NCI-H526 (cell line): ENCODE data around the gene STMP1.
"Not testable (repeated sequence)": the region's sequence is repeated elsewhere in the genome, so short reads cannot be mapped to it uniquely, and the experiment has no call there.

Experiments
- DNase-seq, 2 experiments: peaks; one replicate each; lab custom pipeline; 2025; lab: John Stamatoyannopoulos, UW

STMP1 gene

DNA sequence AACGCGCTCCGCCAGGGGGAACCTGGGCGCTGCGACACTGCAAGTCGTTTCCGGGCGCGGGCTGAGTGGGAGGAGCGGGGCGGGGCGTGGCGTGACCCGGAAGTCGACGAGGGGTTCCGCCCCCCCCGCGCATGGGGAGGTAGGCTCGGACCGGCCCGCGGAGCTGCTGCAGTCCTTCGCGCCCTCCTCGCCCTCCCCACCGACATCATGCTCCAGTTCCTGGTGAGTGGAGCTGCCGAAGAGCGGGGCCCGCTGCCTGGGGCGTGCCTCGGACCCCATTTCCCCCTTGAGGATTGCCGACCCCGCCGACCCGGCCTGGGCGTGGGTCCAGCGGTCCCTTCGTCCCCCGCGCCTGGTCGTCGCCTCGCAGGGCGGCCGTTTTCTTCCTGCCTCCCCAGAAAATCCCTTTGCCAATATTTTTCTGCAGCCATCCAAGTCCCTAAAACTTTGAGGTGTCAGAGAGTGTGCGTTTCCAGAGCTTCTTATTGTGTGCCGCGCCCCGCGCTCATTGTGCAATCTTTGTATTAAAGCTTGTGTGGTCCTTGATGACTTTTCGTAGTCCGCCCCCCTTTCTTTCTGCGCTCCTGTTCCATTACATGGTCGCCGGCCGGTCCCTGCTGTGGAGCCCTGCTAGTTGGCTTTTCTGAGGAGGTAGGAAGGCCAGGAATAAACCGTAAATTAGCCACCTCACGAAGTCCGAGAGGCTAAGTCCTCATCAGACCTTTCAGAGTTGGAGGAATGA is at the start of gene STMP1:
Gene STMP1, plus strand, starts transcription at position 142 of the 742 bp plus-strand sequence.
- DNase-seq, result peak; percentile 79 to 99

DNA sequence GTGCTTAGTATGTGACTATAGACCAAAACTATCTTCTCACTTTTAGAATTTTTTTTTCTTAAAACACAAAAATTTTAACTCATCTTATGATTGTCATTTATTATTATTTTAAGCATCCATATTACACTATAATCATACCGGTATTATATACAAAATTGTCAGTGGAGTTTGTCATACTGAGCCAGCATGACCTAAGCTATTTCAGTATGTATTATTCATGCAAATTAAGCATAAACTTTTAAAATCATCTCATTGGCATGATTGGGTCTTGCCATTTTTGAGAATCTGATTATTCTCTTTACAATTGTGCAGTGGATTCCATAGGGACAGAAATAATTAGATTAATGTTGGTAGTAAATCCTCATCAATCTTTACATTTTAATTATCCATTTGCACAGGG is 46.2 kb upstream of the STMP1 start:
- DNase-seq, result no peak

- no peak for DNase-seq
Observed at GRCh38 chr7:135617781-135618180, 44.5 kb upstream of the STMP1 start.

- no peak for DNase-seq
Observed at GRCh38 chr7:135618510-135618909, 43.8 kb upstream of the STMP1 start.

- no peak for DNase-seq
Observed at GRCh38 chr7:135620447-135620846, 41.9 kb upstream of the STMP1 start.

- DNase-seq, result peak; percentile 75 to 84
Observed at GRCh38 chr7:135620980-135621850, 41.1 kb upstream of the STMP1 start.

DNA sequence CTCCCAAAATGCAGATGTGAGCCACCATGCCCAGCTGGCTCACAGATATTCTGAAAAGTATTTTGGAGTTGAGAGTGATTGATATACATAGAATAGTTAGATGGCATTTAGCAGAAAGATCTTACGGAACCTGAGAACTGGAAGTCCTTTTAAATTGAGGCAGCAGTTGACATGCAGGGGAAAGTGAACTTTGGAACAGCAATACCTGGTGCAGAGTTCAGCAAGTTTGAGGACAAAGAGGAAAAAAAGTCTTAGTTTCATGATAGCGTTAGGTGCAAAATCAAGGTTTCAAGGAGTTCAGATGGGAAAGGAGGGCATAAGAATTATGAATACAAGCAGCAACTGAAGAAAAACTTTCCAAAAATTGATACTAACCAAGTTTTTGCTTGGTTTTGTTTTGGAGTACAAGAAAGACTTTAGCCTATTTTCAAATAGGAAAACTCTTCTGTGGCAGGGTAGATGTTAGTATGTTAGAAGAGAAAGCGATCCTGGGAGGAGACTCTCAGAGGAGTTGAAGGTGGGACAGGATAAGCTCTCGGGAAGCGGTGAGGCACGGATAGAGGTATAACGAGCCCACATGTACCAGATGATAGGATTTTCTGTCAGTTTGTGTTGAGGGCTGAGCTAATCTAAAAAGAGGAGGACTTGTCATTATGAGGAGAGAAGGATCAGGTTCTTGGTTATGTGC is 28.0 kb upstream of the STMP1 start:
- no peak for DNase-seq

DNA sequence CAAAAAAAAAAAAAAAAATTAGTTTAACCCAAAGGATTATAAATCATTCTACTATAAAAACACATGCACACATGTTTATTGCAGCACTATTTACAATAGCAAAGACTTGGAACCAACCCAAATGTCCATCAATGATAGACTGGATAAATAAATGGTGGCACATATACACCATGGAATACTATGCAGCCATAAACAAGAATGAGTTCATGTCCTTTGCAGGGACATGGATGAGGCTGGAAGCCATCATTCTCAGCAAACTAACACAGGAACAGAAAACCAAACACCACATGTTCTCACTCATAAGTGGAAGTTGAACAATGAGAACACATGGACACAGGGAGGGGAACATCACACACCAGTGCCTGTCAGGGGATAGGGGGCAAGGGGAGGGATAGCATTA is 22.6 kb upstream of the STMP1 start:
- DNase-seq, result not testable (repeated sequence)

DNA sequence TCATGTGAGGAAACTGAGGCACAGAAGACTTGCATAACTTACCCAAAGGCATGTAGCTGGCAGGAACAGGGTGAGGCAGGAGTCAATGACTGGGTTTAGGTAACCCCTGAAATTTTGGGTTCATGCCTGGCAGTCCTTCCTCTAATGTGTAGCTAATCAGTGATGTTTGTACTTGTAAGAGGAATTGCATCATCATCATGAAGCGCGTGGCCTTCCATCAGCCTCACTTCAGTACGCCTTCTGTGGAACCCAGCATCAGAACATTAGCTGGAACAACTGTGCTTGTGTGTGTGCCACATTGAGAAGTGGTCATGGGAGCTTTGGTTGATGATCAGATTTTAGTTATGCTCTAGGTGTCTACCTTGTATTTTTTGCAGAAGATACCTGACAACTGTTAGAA is 18.2 kb upstream of the STMP1 start:
- DNase-seq, result no peak

DNA sequence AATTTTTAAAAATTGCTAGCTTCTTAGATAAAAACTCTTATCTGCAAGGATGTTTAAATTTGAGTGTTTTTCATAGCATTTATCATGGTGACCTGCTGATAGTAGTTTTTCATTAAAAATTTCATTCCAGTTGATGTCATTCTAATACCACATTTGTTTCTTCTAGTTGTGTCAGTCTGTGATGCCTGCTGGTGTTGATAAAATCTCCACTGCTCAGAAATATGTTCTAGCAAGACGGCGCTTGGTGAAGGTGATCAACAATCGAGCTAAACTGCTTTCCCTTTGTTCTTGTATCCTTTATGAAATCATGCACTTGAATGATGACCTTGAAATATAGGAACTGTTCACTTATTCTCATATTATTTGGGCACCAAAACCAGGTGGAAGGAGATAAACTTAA is 17.6 kb upstream of the STMP1 start:
- DNase-seq, result no peak

DNA sequence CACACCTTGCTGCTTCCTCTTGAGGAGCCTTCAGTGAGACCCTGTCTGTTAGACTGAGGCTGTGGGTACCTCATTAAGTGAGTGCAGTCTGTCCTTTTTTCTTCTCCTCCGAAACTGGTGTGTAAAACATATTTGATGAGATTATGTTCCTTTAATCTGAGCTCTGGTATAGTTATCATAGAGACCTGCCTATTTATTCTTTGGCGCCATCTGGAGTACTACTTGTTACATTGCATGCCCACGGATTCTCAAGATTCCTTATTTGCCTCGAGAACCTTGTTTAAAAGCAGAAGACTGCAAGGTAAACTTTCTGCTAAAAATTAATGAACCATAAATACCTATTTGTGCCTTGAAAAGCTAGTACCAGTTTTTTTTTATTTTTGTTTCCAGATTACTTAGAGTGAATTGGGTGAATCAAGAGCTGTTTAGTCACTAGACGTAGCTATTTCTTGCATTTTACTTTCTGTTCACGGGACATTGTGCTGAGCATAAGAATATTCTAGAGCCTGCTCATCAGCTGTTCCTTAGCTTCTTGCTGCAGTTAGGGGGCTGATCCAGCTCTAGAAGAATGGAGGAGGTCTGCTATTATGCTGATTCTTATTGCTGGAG is 16.9 kb upstream of the STMP1 start:
- DNase-seq, result peak; percentile 30 to 67

DNA sequence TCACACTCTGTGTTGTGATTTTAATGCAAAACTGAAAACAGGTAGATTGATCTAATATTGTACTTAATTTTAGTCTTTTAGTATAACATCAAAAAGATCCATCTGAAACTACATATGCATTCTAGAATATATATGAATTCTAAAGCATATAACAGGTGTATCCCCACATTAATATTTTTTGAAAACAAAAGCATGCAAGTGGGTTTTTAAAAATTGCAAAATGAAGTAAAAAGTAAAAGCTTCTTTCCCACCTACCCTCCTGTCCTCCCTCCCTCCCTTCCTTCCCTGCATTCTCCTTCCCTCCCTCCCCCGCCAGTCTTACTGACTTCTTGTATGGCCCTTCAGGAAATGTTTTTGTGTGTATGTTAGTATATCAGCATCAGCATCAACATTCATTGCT is 14.6 kb upstream of the STMP1 start:
- DNase-seq, result no peak

- DNase-seq, result no peak
Observed at GRCh38 chr7:135648235-135648634, 14.1 kb upstream of the STMP1 start.

GRCh38 chr7:135650831-135651573 is 11.3 kb upstream of the STMP1 start:
- DNase-seq, result no peak

DNA sequence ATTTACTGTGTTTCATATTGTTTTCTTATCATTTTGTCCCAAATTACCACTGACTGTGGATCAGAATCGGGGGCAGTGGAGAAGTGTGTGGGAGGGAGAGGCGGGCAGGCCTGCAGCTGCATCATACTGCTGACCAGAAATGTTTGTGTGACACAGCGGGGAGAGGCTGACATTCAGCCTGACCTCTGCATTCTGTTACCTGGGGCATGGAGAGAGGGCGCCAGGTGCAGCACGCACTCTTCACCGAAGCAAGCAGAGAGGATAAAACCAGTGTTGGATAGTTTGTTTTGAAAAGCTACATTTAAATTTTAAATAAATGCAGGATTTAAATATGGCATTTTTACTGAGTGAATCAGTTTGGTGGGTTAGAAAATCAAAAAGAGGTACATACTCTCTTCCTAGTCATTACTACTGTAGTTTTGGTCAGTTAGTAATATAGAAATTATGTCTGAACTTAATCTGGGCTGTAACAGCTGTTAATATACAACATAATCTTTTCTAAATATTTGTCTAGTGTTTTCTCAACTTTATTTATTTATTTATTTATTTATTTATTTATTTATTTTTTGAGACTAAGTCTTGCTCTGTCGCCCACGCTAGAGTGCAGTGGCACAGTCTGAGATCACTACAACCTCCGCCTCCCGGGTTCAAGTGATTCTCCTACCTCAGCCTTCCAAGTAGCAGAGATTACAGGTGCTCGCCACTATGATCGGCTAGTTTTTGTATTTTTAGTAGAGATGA is 8.8 kb upstream of the STMP1 start:
- peak in 1 of 2 experiments; percentile 39 for DNase-seq

DNA sequence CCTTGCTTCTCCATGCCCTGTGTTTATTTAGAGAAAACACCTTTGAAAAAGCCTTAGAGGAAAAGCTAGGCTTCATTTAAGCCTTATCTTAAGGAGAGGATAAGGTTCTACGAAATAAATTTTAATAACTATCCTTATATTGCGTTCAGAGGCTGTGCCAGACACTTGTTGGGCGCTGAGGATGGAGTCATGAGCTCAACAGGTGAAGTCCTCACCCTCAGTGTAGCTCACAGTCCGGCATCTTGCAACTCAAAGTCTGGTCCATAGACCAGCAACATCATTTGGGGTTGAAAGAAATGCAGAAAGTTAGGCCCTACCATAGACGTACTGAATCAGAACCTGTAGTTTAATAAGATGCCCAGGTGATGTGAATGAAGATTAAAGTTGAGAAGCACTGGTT is 3.8 kb upstream of the STMP1 start:
- no peak for DNase-seq

- no peak for DNase-seq
Observed at GRCh38 chr7:135659159-135659846, 3.0 kb upstream of the STMP1 start.

DNA sequence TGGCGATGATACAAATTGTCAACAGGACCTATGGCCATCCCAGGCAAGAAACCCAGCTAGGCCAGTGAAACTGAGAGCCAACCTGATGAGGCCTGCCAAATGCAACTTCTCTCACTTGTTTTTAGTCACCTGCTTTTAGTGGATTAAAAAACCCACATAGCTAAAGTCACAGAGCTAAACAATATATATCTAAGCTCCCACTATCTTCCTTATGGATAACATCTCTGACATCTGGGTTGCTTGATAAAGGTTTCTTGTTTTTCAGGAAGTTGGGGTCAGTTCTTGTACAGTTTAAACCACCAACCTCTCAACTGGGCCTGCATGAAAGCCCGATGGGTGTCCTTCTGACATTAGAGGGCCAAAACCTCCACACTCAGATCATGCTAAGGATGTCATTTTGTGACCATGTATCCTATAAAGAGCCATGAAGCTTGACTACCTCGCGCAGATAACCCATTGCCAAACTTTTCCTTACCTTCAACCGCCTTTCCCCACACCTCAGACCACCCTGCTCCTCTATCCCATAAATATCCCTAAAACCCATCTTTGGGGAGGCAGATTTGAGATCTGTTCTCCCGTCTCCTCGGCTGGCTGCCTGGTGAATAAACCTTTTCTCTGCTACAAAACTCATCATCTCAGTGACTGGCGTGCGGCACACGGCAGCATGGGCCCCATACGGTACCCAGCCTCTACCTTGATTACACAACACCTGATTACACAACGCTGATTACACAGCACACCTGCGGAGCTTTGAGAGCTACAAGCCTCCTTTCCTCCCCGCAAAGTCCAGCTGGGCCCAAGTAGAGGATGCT is 797 bp upstream of the STMP1 start:
- DNase-seq, result peak in 1 of 2 experiments; percentile 63

GRCh38 chr7:135662123-135662372 is 266 bp upstream of the STMP1 start:
- no peak for DNase-seq
